IMR-90 (cell line): ENCODE results near the gene SELENOM. TPM values are rescaled to one million over a fixed set of nuclear protein-coding genes. Genes with fewer than 3 reads are reported as not detected.

Experiments used
- ATAC-seq: fragments of 200-7000 bp; cut with Tn5 transposase; 2 replicates; pipeline ENCODE4 v1.9.1; 2020; ENCODE audit warnings: low read depth, mild to moderate bottlenecking, moderate library complexity
- BruUV-seq: library from RNA; stranded (reverse); fragments of 400-500 nt; replicated peaks from 2 replicates; lab custom pipeline; 2021; lab: Mats Ljungman, UMichigan
- CTCF ChIA-PET: fragments of 300-600 bp; formaldehyde crosslinking; extraction: SDS; loops from one replicate; lab custom pipeline; 2021; ENCODE audit warnings: antibody characterized with exemption; lab: Yijun Ruan, JAX
- POLR2A ChIA-PET: fragments of 300-600 bp; sonication (Branson Sonifier 250); formaldehyde crosslinking; loops from one replicate; lab custom pipeline; 2022; ENCODE audit warnings: antibody characterized with exemption; ENCODE audit not compliant: unreplicated experiment; lab: Charles Lee
- DNase-seq: peaks from one replicate; pipeline ENCODE4 v3.0.0; 2013
- H2AFZ ChIP-seq: replicated peaks from 2 replicates; pipeline ENCODE3; 2013; ENCODE audit warnings: low read length, mild to moderate bottlenecking; ENCODE audit not compliant: poor library complexity
- H2AK5ac ChIP-seq: 2 replicates; pipeline ENCODE4 v1.6.1; 2013; ENCODE audit warnings: low read depth, low read length, inconsistent platforms
- H2AK9ac ChIP-seq: replicated peaks from 2 replicates; pipeline ENCODE3; 2013; ENCODE audit warnings: mild to moderate bottlenecking, low read depth, low read length, moderate library complexity; ENCODE audit not compliant: poor library complexity
- H2BK120ac ChIP-seq: 2 replicates; pipeline ENCODE4 v1.6.1; 2013; ENCODE audit warnings: low read depth, low read length, inconsistent platforms
- H2BK15ac ChIP-seq: 3 replicates; pipeline ENCODE4 v1.6.1; 2013; ENCODE audit warnings: low read depth, low read length, inconsistent platforms
- H2BK20ac ChIP-seq: 2 replicates; pipeline ENCODE4 v1.6.1; 2013; ENCODE audit warnings: low read depth, mild to moderate bottlenecking, inconsistent platforms, low read length, moderate library complexity
- H2BK5ac ChIP-seq: 2 replicates; pipeline ENCODE4 v1.6.1; 2013; ENCODE audit warnings: mild to moderate bottlenecking, low read depth, low read length, inconsistent platforms; ENCODE audit not compliant: poor library complexity, severe bottlenecking
- H3K14ac ChIP-seq: replicated peaks from 2 replicates; pipeline ENCODE4 v1.6.1; 2013; ENCODE audit warnings: low read depth, low read length, inconsistent platforms
- H3K18ac ChIP-seq: 2 replicates; pipeline ENCODE4 v1.6.1; 2013; ENCODE audit warnings: low read depth, low read length, control low read depth
- H3K23ac ChIP-seq: 2 replicates; pipeline ENCODE4 v1.6.1; 2013; ENCODE audit warnings: low read depth, low read length, inconsistent platforms
- H3K27ac ChIP-seq: 2 replicates; pipeline ENCODE4 v1.5.1; 2013; ENCODE audit warnings: mild to moderate bottlenecking, control low read depth, low read length; ENCODE audit not compliant: insufficient read depth
- H3K27me3 ChIP-seq: 2 replicates; pipeline ENCODE4 v1.6.1; 2013; ENCODE audit warnings: low read length; ENCODE audit not compliant: control insufficient read depth, insufficient read depth
- H3K36me3 ChIP-seq: 2 replicates; pipeline ENCODE4 v1.6.1; 2013; ENCODE audit warnings: low read length, mixed read lengths; ENCODE audit not compliant: control insufficient read depth, insufficient read depth
- H3K4ac ChIP-seq: 2 replicates; pipeline ENCODE4 v1.6.1; 2013; ENCODE audit warnings: low read depth, low read length, inconsistent platforms
- H3K4me1 ChIP-seq: 2 replicates; pipeline ENCODE4 v1.6.1; 2013; ENCODE audit warnings: low read length, mixed read lengths; ENCODE audit not compliant: control insufficient read depth, insufficient read depth
- H3K4me2 ChIP-seq: 2 replicates; pipeline ENCODE4 v1.6.1; 2013; ENCODE audit warnings: low read depth, mild to moderate bottlenecking, control low read depth, low read length, moderate library complexity
- H3K4me3 ChIP-seq: 2 replicates; pipeline ENCODE4 v1.5.1; 2013; ENCODE audit warnings: low read depth, mild to moderate bottlenecking, control low read depth, low read length, moderate library complexity; ENCODE audit not compliant: insufficient read depth
- H3K56ac ChIP-seq: 2 replicates; pipeline ENCODE4 v1.6.1; 2013; ENCODE audit warnings: low read length, inconsistent platforms; ENCODE audit not compliant: insufficient read depth; ENCODE audit errors: extremely low read depth
- H3K79me1 ChIP-seq, 2 experiments: 2 replicates each; pipeline ENCODE4 v1.6.1; 2013; ENCODE audit warnings: low read length in 2 of 2, inconsistent platforms in 1 of 2, low read depth in 1 of 2
- H3K9ac ChIP-seq: 2 replicates; pipeline ENCODE4 v1.6.1; 2013; ENCODE audit warnings: low read depth, low read length, control low read depth
- H3K9me1 ChIP-seq: 2 replicates; pipeline ENCODE4 v1.6.1; 2013; ENCODE audit warnings: low read length, inconsistent platforms; ENCODE audit not compliant: insufficient read depth
- H3K9me3 ChIP-seq: 2 replicates; pipeline ENCODE4 v1.6.1; 2013; ENCODE audit warnings: low read length; ENCODE audit not compliant: control insufficient read depth, insufficient read depth
- H4K20me1 ChIP-seq: 2 replicates; pipeline ENCODE4 v1.6.1; 2013; ENCODE audit warnings: low read length, inconsistent platforms; ENCODE audit not compliant: insufficient read depth
- H4K5ac ChIP-seq: 2 replicates; pipeline ENCODE4 v1.6.1; 2013; ENCODE audit warnings: mild to moderate bottlenecking, low read depth, low read length, control low read depth
- H4K8ac ChIP-seq, 2 experiments: 2 replicates each; pipeline ENCODE4 v1.6.1; 2013; ENCODE audit warnings: low read depth in 2 of 2, low read length in 2 of 2, control low read depth in 1 of 2, inconsistent platforms in 1 of 2
- H4K91ac ChIP-seq: 2 replicates; pipeline ENCODE4 v1.6.1; 2013; ENCODE audit warnings: low read depth, low read length, inconsistent platforms; ENCODE audit not compliant: insufficient read depth
- CEBPB ChIP-seq: IDR thresholded peaks from 2 replicates; pipeline ENCODE4 v1.6.1; 2012; ENCODE audit warnings: low read depth, low read length, improper control_type of control experiment
- RCOR1 ChIP-seq: IDR thresholded peaks from 2 replicates; pipeline ENCODE4 v1.6.1; 2012; ENCODE audit warnings: mild to moderate bottlenecking, low read length, improper control_type of control experiment; ENCODE audit not compliant: insufficient replicate concordance
- WGBS, 2 experiments: methylation state at CpG; one replicate each; pipeline versions ENCODE4 v1.1.5 to v1.1.7; 2013; ENCODE audit warnings: missing lambda C conversion rate in 2 of 2; ENCODE audit not compliant: insufficient read length in 1 of 2; ENCODE audit errors: extremely low coverage in 2 of 2; 5-methylcytosine and 5-hydroxymethylcytosine counted together
- dilution Hi-C: fragments of 300-500 bp; cut with HindIII; formaldehyde crosslinking; loops from one replicate; pipeline ENCODE4 v1.14.3; 2018; ENCODE audit warnings: low sequenced_read_pairs; ENCODE audit not compliant: unreplicated experiment
- in situ Hi-C: fragments of 300-500 bp; cut with MboI; formaldehyde crosslinking; loops from 3 replicates; pipeline ENCODE4 v1.14.3; 2019; ENCODE audit warnings: low sequenced_read_pairs, inconsistent platforms, mixed read lengths
- intact Hi-C: fragments of 100-400 bp; cut with micrococcal nuclease; formaldehyde crosslinking; loops from 2 replicates; pipeline ENCODE4 v1.10.0; 2022
- polyA plus RNA-seq, 3 experiments: library from polyadenylated mRNA; depleted of rRNA; stranded (reverse); fragments of >200 nt; gene quantifications; 2 replicates each; pipeline ENCODE4 v1.2.3, GENCODE V29; 2012; ENCODE audit warnings: low replicate concordance in 1 of 3
- total RNA-seq: library from RNA; depleted of rRNA; stranded (reverse); fragments of >200 nt; gene quantifications from 2 replicates; pipeline ENCODE4 v1.2.3, GENCODE V29; 2012

Gene SELENOM
- total and polyA plus RNA-seq, 2 of the 4 experiments (the other 2 are of a cell fraction): 46.2 to 270 TPM

DNA sequence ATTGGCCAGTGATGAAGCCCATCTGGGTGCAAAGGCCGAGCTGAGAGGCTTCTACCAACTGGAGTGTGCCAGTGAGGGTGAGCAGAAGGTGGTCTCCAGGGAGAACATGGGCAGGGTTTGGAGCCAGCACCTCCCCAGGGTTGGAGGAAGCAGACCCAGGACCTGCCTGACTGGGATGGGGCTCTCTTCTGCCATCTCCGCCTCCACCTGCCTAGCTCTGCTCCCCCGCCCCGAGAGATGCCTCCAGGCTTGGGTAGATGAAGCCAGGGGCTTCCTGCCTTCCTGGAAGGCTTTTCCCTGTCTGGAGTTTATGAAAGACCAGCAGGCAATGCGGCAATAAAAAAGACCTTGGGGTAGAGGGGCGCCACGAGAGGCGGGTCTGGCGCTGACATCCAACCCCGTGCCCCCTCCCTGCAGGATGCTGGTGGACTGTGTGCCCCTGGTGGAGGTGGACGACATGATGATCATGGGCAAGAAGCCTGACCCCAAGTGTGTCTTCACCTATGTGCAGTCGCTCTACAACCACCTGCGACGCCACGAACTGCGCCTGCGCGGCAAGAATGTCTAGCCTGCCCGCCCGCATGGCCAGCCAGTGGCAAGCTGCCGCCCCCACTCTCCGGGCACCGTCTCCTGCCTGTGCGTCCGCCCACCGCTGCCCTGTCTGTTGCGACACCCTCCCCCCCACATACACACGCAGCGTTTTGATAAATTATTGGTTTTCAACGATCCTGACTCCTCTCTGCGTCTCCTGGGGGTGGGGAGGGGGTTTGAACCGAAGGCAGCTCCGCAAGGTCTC is 3.3 kb downstream of the SELENOM start:
- Histone ChIP-seq H4K91ac (0 out of 2 replicates have a peak overlapping the region, but pooled peaks have one; percentile 16), H2BK20ac (no peak overlapping the region), H3K9me3 (no peaks in the 10 kb centered on the region), H2AK5ac (peak overlapping the region; percentile 84), H4K20me1 (peaks cover 25% of the 10 kb centered on the region), H4K8ac (peak overlapping the region in 1 of 2 experiments; percentile 62; a peak in 2 of 4 replicates), H2AFZ (peak overlapping the region; percentile 43), H2AK9ac (peak overlapping the region; percentile 81), H2BK5ac (peak overlapping the region; percentile 76), H3K9me1 (peaks cover 25% of the 10 kb centered on the region), H3K9ac (no peak overlapping the region; the same call in 1 of the 2 replicates), H4K5ac (peak overlapping the region; percentile 8; the same call in 1 of the 2 replicates), H3K14ac (peak overlapping the region; percentile 63; the same call in 1 of the 2 replicates), H3K4me3 (no peak overlapping the region), H3K23ac (peak overlapping the region; percentile 12; the same call in 1 of the 2 replicates), H3K36me3 (peaks cover 46% of the 10 kb centered on the region), H3K27ac (peak overlapping the region; percentile 40), H3K56ac (no peak overlapping the region), H3K4ac (peak overlapping the region; percentile 96), H2BK120ac (no peak overlapping the region; the same call in 1 of the 2 replicates), H3K4me1 (peaks cover 49% of the 10 kb centered on the region), H3K4me2 (no peak overlapping the region), H3K79me1 (peaks cover 15 to 64% of the 10 kb centered on the region in 2 experiments; a peak in 3 of 4 replicates), H2BK15ac (no peak overlapping the region), H3K18ac (no peak overlapping the region; the same call in 1 of the 2 replicates), H3K27me3 (no peaks in the 10 kb centered on the region)
- in situ Hi-C loops: no loop called here
- ChIA-PET POLR2A (interaction anchor here (0.5 kb wide), 1 partner anchor 7 kb away, joined by 10 read pairs; no protein-coding TSS in a partner anchor), CTCF (no interaction called here)
- 77% methylated on average over 14 of the region's 33 CpGs; no CpG with 5 or more reads in 1 of the 2 experiments for WGBS, 2 experiments
- BruUV-seq: no TSS peak
- no peak for ATAC-seq
- DNase-seq: no peak
- dilution Hi-C loops: no loop called here
- intact Hi-C loops: no loop called here
- TF ChIP-seq CEBPB (peak; percentile 76), RCOR1 (no peak)
